Measurements from ENCODE around the gene LRRC10B.

The LRRC10B gene

GRCh38 chr11:61507012-61507768 is 1.4 kb upstream of the LRRC10B start:
- FAIRE-seq = no peak
- no peak for DNase-seq (ENCODE audit: insufficient read length, low spot score)

- FAIRE-seq (no peak), DNase-seq (ENCODE audit: insufficient read length, low spot score) (peak; percentile 31)
These were observed 787 bp downstream of the LRRC10B start for GRCh38 chr11:61509043-61510029.

GRCh38 chr11:61510166-61510919 is 1.8 kb downstream of the LRRC10B start:
- FAIRE-seq (no peak), DNase-seq (ENCODE audit: insufficient read length, low spot score) (no peak)

GRCh38 chr11:61510974-61511373 is 2.4 kb downstream of the LRRC10B start:
- no peak for FAIRE-seq

GRCh38 chr11:61511383-61511782 is 2.8 kb downstream of the LRRC10B start:
- FAIRE-seq (no peak), DNase-seq (ENCODE audit: insufficient read length, low spot score) (no peak)

More at GRCh38 chr11:61510974-61511373, 2.4 kb downstream of the LRRC10B start:
- no peak for DNase-seq (ENCODE audit: insufficient read length, low spot score)

GRCh38 chr11:61512435-61512834 is 3.9 kb downstream of the LRRC10B start:
- DNase-seq (ENCODE audit: insufficient read length, low spot score) = no peak
- FAIRE-seq = no peak

GRCh38 chr11:61513143-61513765 is 4.7 kb downstream of the LRRC10B start:
- no peak for FAIRE-seq
- no peak for DNase-seq (ENCODE audit: insufficient read length, low spot score)

GRCh38 chr11:61514050-61514917 is 5.7 kb downstream of the LRRC10B start:
- DNase-seq (ENCODE audit: insufficient read length, low spot score) (no peak), FAIRE-seq (no peak)

GRCh38 chr11:61515686-61516085 is 7.1 kb downstream of the LRRC10B start:
- DNase-seq (ENCODE audit: insufficient read length, low spot score) (no peak), FAIRE-seq (no peak)

GRCh38 chr11:61516191-61516590 is 7.6 kb downstream of the LRRC10B start:
- DNase-seq (ENCODE audit: insufficient read length, low spot score) (no peak), FAIRE-seq (no peak)

- FAIRE-seq (no peak), DNase-seq (ENCODE audit: insufficient read length, low spot score) (peak; percentile 77)
These were observed 8.4 kb downstream of the LRRC10B start for GRCh38 chr11:61516675-61517572.

GRCh38 chr11:61518032-61518795 is 9.7 kb downstream of the LRRC10B start:
- DNase-seq (ENCODE audit: insufficient read length, low spot score) (no peak), FAIRE-seq (no peak)

- DNase-seq (ENCODE audit: insufficient read length, low spot score) = no peak
- FAIRE-seq = no peak
These were observed 14.3 kb downstream of the LRRC10B start for GRCh38 chr11:61522881-61523280.

GRCh38 chr11:61524446-61524845 is 15.9 kb downstream of the LRRC10B start:
- DNase-seq (ENCODE audit: insufficient read length, low spot score) (no peak), FAIRE-seq (no peak)

GRCh38 chr11:61524963-61525587 is 16.5 kb downstream of the LRRC10B start:
- FAIRE-seq (no peak), DNase-seq (ENCODE audit: insufficient read length, low spot score) (no peak)

- FAIRE-seq (no peak), DNase-seq (ENCODE audit: insufficient read length, low spot score) (no peak)
These were observed 17.7 kb downstream of the LRRC10B start for GRCh38 chr11:61526229-61526628.
